Measurements from ENCODE around the gene EVI2B. TPM values are rescaled to one million over a fixed set of nuclear protein-coding genes. Genes with fewer than 3 reads are reported as not detected.
"Not testable (repeated sequence)": the region's sequence is repeated elsewhere in the genome, so short reads cannot be mapped to it uniquely, and the experiment has no call there.

Gene EVI2B
- total RNA-seq, 2 donors from 2014 or later = 18.5 to 20.7 TPM

- Mint-ChIP-seq H3K4me1 (no peaks in the 10 kb centered on the region), H3K27ac (no peak overlapping the region), H3K27me3 (no peaks in the 10 kb centered on the region), H3K9me3 (no peaks in the 10 kb centered on the region), H3K36me3 (ENCODE audit: low read depth) (peaks cover 21% of the 10 kb centered on the region), H3K4me3 (no peak overlapping the region)
- no peak for ATAC-seq (replicated peaks)
Observed at GRCh38 chr17:31272236-31272635, 41.6 kb downstream of the EVI2B start.

GRCh38 chr17:31269578-31269983 lies 44.3 kb downstream of the EVI2B start:
- no peaks in the 10 kb centered on the region for H3K4me1 Mint-ChIP-seq
- no peak for ATAC-seq (replicated peaks)
- H3K27ac Mint-ChIP-seq = no peak overlapping the region
- no peaks in the 10 kb centered on the region for H3K9me3 Mint-ChIP-seq
- no peaks in the 10 kb centered on the region for H3K27me3 Mint-ChIP-seq
- H3K4me3 Mint-ChIP-seq = no peak overlapping the region
- H3K36me3 Mint-ChIP-seq (ENCODE audit: low read depth) = peaks cover 33% of the 10 kb centered on the region

GRCh38 chr17:31269036-31269577 lies 44.7 kb downstream of the EVI2B start:
- Mint-ChIP-seq H3K4me3 (no peak overlapping the region), H3K27me3 (no peaks in the 10 kb centered on the region), H3K27ac (no peak overlapping the region), H3K36me3 (ENCODE audit: low read depth) (peaks cover 33% of the 10 kb centered on the region), H3K9me3 (no peaks in the 10 kb centered on the region), H3K4me1 (no peaks in the 10 kb centered on the region)
- no peak for ATAC-seq (replicated peaks)

GRCh38 chr17:31266042-31266441 lies 47.8 kb downstream of the EVI2B start:
- Mint-ChIP-seq H3K4me3 (no peak overlapping the region), H3K4me1 (no peaks in the 10 kb centered on the region), H3K27me3 (no peaks in the 10 kb centered on the region), H3K27ac (no peak overlapping the region), H3K9me3 (no peaks in the 10 kb centered on the region), H3K36me3 (ENCODE audit: low read depth) (peaks cover 34% of the 10 kb centered on the region)
- no peak for ATAC-seq (replicated peaks)

- H3K4me1 Mint-ChIP-seq; H3K27me3 Mint-ChIP-seq; H3K4me3 Mint-ChIP-seq; H3K9me3 Mint-ChIP-seq; H3K27ac Mint-ChIP-seq; ATAC-seq (replicated peaks): not testable (repeated sequence)
- H3K36me3 Mint-ChIP-seq (ENCODE audit: low read depth) = peaks cover 39% of the 10 kb centered on the region
Observed at GRCh38 chr17:31262923-31263322, 50.9 kb downstream of the EVI2B start.

GRCh38 chr17:31261601-31262000 lies 52.3 kb downstream of the EVI2B start:
- no peaks in the 10 kb centered on the region for H3K9me3 Mint-ChIP-seq
- no peaks in the 10 kb centered on the region for H3K4me1 Mint-ChIP-seq
- no peak for ATAC-seq (replicated peaks)

GRCh38 chr17:31260151-31260550 lies 53.7 kb downstream of the EVI2B start:
- Mint-ChIP-seq H3K4me1 (no peaks in the 10 kb centered on the region), H3K9me3 (no peaks in the 10 kb centered on the region), H3K4me3 (no peak overlapping the region), H3K27ac (no peak overlapping the region), H3K36me3 (ENCODE audit: low read depth) (peaks cover 21% of the 10 kb centered on the region), H3K27me3 (no peaks in the 10 kb centered on the region)
- no peak for ATAC-seq (replicated peaks)

More at GRCh38 chr17:31261601-31262000, 52.3 kb downstream of the EVI2B start:
- Mint-ChIP-seq H3K4me3 (no peak overlapping the region), H3K36me3 (ENCODE audit: low read depth) (peaks cover 30% of the 10 kb centered on the region), H3K27me3 (no peaks in the 10 kb centered on the region), H3K27ac (no peak overlapping the region)

- H3K9me3 Mint-ChIP-seq = no peaks in the 10 kb centered on the region
- H3K27me3 Mint-ChIP-seq = no peaks in the 10 kb centered on the region
- ATAC-seq (replicated peaks) = no peak
- no peaks in the 10 kb centered on the region for H3K4me1 Mint-ChIP-seq
- H3K4me3 Mint-ChIP-seq = no peak overlapping the region
- H3K27ac Mint-ChIP-seq = no peak overlapping the region
- H3K36me3 Mint-ChIP-seq (ENCODE audit: low read depth) = peaks cover 20% of the 10 kb centered on the region
Observed at GRCh38 chr17:31256936-31257335, 56.9 kb downstream of the EVI2B start.

- ATAC-seq (replicated peaks) = no peak
- Mint-ChIP-seq H3K27me3 (no peaks in the 10 kb centered on the region), H3K4me1 (no peaks in the 10 kb centered on the region), H3K27ac (no peak overlapping the region), H3K4me3 (no peak overlapping the region), H3K36me3 (ENCODE audit: low read depth) (peaks cover 2% of the 10 kb centered on the region), H3K9me3 (no peaks in the 10 kb centered on the region)
Observed at GRCh38 chr17:31254654-31255053, 59.2 kb downstream of the EVI2B start.

Other genes starting within 250 kb of the EVI2B start
- 10 to 100 TPM; 27.6 to 44.4 TPM for gene NF1, start 219.1 kb downstream of the EVI2B start, total RNA-seq
- under 1 TPM; 0.26 to 0.42 TPM for gene OMG, start 16.8 kb downstream of the EVI2B start, total RNA-seq
- gene EVI2A, start 7.6 kb upstream of the EVI2B start, total RNA-seq = 10 to 100 TPM; 11.7 to 21.8 TPM
- gene RAB11FIP4, start 77.6 kb upstream of the EVI2B start, total RNA-seq = 10 to 100 TPM; 19.7 to 21.7 TPM

All from activated T-helper 17 cell treated with anti-CD3 and anti-CD28 coated beads, Interleukin-2, amount 50 U/mL, for 72 hours (primary cell).